Measurements from ENCODE around the gene TECPR2.
"Not testable (repeated sequence)": the region's sequence is repeated elsewhere in the genome, so short reads cannot be mapped to it uniquely, and the experiment has no call there.

The TECPR2 gene

GRCh38 chr14:102333390-102333789, 29.4 kb upstream of the TECPR2 start:
- DNase-seq = no peak

- no peak for DNase-seq
These were observed 28.7 kb upstream of the TECPR2 start for GRCh38 chr14:102333795-102334705.

GRCh38 chr14:102335163-102335562, 27.6 kb upstream of the TECPR2 start:
- no peak for DNase-seq

GRCh38 chr14:102338724-102339123, 24.0 kb upstream of the TECPR2 start:
- no peak for DNase-seq

- no peak for DNase-seq
These were observed 21.2 kb upstream of the TECPR2 start for GRCh38 chr14:102341566-102341965.

- DNase-seq = no peak
These were observed 20.5 kb upstream of the TECPR2 start for GRCh38 chr14:102342238-102342637.

- no peak for DNase-seq
These were observed 18.7 kb upstream of the TECPR2 start for GRCh38 chr14:102344084-102344483.

GRCh38 chr14:102344485-102344884, 18.3 kb upstream of the TECPR2 start:
- DNase-seq = no peak

GRCh38 chr14:102345232-102345631, 17.5 kb upstream of the TECPR2 start:
- no peak for DNase-seq

GRCh38 chr14:102346645-102347044, 16.1 kb upstream of the TECPR2 start:
- DNase-seq = no peak

GRCh38 chr14:102348376-102348775, 14.4 kb upstream of the TECPR2 start:
- DNase-seq = no peak

GRCh38 chr14:102351023-102351422, 11.7 kb upstream of the TECPR2 start:
- no peak for DNase-seq

- not testable (repeated sequence) for DNase-seq
These were observed 11.1 kb upstream of the TECPR2 start for GRCh38 chr14:102351593-102351992.

GRCh38 chr14:102352213-102352612, 10.5 kb upstream of the TECPR2 start:
- no peak for DNase-seq

- no peak for DNase-seq
These were observed 9.6 kb upstream of the TECPR2 start for GRCh38 chr14:102353126-102353619.

GRCh38 chr14:102356280-102356679, 6.5 kb upstream of the TECPR2 start:
- DNase-seq = no peak

- no peak for DNase-seq
These were observed 3.4 kb upstream of the TECPR2 start for GRCh38 chr14:102359341-102359740.

GRCh38 chr14:102360388-102360787, 2.4 kb upstream of the TECPR2 start:
- no peak for DNase-seq

- DNase-seq = no peak
These were observed 657 bp upstream of the TECPR2 start for GRCh38 chr14:102362084-102362483.

- peak; percentile 10 for DNase-seq
These were observed 622 bp downstream of the TECPR2 start for GRCh38 chr14:102363182-102363943.

GRCh38 chr14:102370305-102370809, 7.6 kb downstream of the TECPR2 start:
- DNase-seq = no peak

- no peak for DNase-seq
These were observed 8.6 kb downstream of the TECPR2 start for GRCh38 chr14:102371361-102371760.

GRCh38 chr14:102373110-102373509, 10.4 kb downstream of the TECPR2 start:
- no peak for DNase-seq

GRCh38 chr14:102374264-102374663, 11.5 kb downstream of the TECPR2 start:
- DNase-seq = no peak

Data from activated gamma-delta T cell treated with Interleukin-2 at 50 U/mL for 16 hours (primary cell).